WI38 (cell line): Measurements from ENCODE around the gene GAS2.

Source experiments
- H3K4me3 ChIP-seq: 2 replicates; pipeline ENCODE4 v1.5.1; 2011; ENCODE audit warnings: low read depth, mild to moderate bottlenecking, control low read depth, low read length
- TF ChIP-seq, protein P1 (sequence below): IDR thresholded peaks from 2 replicates; pipeline ENCODE4 v1.5.1; 2012; ENCODE audit warnings: low read depth, mild to moderate bottlenecking, control low read depth, low read length

GAS2 gene

GRCh38 chr11:22657101-22657694 lies 9.2 kb upstream of the GAS2 start:
- TF ChIP-seq, protein P1, sequence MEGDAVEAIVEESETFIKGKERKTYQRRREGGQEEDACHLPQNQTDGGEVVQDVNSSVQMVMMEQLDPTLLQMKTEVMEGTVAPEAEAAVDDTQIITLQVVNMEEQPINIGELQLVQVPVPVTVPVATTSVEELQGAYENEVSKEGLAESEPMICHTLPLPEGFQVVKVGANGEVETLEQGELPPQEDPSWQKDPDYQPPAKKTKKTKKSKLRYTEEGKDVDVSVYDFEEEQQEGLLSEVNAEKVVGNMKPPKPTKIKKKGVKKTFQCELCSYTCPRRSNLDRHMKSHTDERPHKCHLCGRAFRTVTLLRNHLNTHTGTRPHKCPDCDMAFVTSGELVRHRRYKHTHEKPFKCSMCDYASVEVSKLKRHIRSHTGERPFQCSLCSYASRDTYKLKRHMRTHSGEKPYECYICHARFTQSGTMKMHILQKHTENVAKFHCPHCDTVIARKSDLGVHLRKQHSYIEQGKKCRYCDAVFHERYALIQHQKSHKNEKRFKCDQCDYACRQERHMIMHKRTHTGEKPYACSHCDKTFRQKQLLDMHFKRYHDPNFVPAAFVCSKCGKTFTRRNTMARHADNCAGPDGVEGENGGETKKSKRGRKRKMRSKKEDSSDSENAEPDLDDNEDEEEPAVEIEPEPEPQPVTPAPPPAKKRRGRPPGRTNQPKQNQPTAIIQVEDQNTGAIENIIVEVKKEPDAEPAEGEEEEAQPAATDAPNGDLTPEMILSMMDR, result no peak
- no peak overlapping the region for H3K4me3 ChIP-seq

DNA sequence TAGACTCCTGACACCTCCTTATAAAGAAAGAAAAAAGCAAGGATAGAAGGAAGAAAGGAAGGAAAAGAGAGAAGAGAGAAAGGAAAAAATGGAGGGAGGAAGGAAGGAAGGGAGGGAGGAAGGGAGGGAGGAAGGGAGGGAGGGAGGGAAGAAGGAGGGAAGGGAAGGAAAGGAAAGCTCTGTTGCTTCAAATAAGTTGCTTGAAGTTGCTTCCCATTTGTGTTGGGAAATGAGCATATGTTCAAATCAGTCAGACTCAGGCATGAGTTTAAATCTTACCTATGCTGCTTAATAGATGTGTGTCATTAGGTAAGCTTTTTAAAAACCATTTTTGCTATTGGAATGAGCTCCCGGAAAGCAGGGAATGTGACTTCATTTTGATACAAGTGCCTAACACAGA lies 6.6 kb upstream of the GAS2 start:
- TF ChIP-seq, protein P1, result no peak
- H3K4me3 ChIP-seq, result no peak overlapping the region

- peak overlapping the region; percentile 30 for H3K4me3 ChIP-seq
- TF ChIP-seq, protein P1, result no peak
Observed at GRCh38 chr11:22666688-22667439, 453 bp downstream of the GAS2 start.

DNA sequence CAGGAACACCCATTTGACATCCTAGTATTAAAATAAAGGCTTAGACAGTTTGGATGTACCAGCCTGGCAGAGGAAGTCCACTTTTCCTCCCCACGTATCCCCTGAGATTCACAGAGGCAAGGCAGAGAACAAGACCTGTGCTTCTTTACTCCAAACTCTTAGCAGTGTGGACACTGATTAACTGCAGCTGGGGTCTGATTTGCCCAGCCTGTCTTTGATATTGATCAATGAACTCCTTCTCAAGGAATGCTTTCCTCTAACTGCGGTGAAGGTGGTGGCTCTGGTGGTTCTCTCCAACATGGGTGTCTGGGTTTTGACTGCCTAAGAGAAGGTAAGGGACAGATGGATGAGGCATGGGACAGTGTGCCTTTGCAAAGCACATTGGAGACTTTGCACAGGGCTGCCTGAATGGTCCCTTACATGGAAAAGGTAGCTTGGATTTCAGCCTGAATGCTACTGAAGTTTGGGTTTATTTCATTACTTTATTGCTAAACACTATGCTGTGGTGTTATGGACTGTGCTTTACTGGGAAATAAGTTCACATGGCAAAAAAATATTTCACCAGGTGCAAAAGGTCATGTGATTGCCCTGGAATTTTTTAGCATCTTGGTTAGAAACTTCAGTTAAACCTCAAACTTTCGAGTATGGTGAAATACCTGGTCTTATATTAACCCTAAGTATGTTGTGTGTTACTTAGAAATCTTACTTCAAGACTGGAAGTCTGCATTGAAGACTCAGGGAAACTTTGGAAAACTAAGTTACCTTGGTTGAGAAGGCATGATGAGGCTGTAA lies 1.8 kb downstream of the GAS2 start:
- TF ChIP-seq, protein P1, result no peak
- no peak overlapping the region for H3K4me3 ChIP-seq

GRCh38 chr11:22669368-22669767 lies 3.0 kb downstream of the GAS2 start:
- TF ChIP-seq, protein P1, result no peak

DNA sequence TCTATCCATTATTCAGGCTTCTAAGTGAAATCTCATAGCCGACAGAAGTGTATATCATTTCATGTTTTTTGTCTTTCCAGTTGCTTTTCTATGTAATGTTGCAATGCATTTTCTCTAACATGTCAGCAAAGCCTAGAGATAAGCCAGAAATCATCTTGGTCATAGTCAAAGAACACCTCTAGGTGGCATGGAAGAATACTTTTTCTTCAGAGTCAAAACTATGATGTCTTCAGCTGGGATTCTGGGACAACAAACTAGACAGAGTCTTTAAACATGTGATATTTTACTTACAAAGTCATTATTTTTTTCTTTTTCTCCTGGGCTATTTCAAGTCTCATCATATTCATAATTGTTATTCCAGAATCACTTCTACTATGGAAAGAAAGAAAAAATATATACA lies 4.4 kb downstream of the GAS2 start:
- TF ChIP-seq, protein P1, result no peak
- no peak overlapping the region for H3K4me3 ChIP-seq

More at GRCh38 chr11:22669368-22669767, 3.0 kb downstream of the GAS2 start:
- no peak overlapping the region for H3K4me3 ChIP-seq
